Measurements from ENCODE around the gene SIK1.
"Not testable (repeated sequence)": the region's sequence is repeated elsewhere in the genome, so short reads cannot be mapped to it uniquely, and the experiment has no call there.

Gene SIK1

GRCh38 chr21:43439316-43440075 is 12.6 kb upstream of the SIK1 start:
- DNase-seq = not testable (repeated sequence)

- DNase-seq = not testable (repeated sequence)
These were observed 9.3 kb upstream of the SIK1 start for GRCh38 chr21:43436272-43436671.

- DNase-seq = not testable (repeated sequence)
These were observed 6.6 kb upstream of the SIK1 start for GRCh38 chr21:43433340-43434136.

GRCh38 chr21:43430830-43431416 is 4.0 kb upstream of the SIK1 start:
- not testable (repeated sequence) for DNase-seq

GRCh38 chr21:43428964-43429363 is 2.0 kb upstream of the SIK1 start:
- not testable (repeated sequence) for DNase-seq

- not testable (repeated sequence) for DNase-seq
These were observed 270 bp upstream of the SIK1 start for GRCh38 chr21:43427242-43427559.

- not testable (repeated sequence) for DNase-seq
These were observed 927 bp downstream of the SIK1 start for GRCh38 chr21:43426004-43426403.

GRCh38 chr21:43419475-43419874 is 7.5 kb downstream of the SIK1 start:
- not testable (repeated sequence) for DNase-seq

GRCh38 chr21:43414576-43414975 is 12.4 kb downstream of the SIK1 start:
- not testable (repeated sequence) for DNase-seq

- DNase-seq = not testable (repeated sequence)
These were observed 14.7 kb downstream of the SIK1 start for GRCh38 chr21:43412020-43412788.

- not testable (repeated sequence) for DNase-seq
These were observed 16.4 kb downstream of the SIK1 start for GRCh38 chr21:43410456-43411068.

- DNase-seq = not testable (repeated sequence)
These were observed 19.8 kb downstream of the SIK1 start for GRCh38 chr21:43407139-43407538.

- DNase-seq = not testable (repeated sequence)
These were observed 22.5 kb downstream of the SIK1 start for GRCh38 chr21:43404450-43404849.

GRCh38 chr21:43403651-43404430 is 23.1 kb downstream of the SIK1 start:
- not testable (repeated sequence) for DNase-seq

- not testable (repeated sequence) for DNase-seq
These were observed 25.8 kb downstream of the SIK1 start for GRCh38 chr21:43401125-43401524.

GRCh38 chr21:43399595-43400015 is 27.3 kb downstream of the SIK1 start:
- not testable (repeated sequence) for DNase-seq

GRCh38 chr21:43399136-43399535 is 27.8 kb downstream of the SIK1 start:
- not testable (repeated sequence) for DNase-seq

GRCh38 chr21:43398533-43398932 is 28.4 kb downstream of the SIK1 start:
- DNase-seq = not testable (repeated sequence)

- DNase-seq = not testable (repeated sequence)
These were observed 28.9 kb downstream of the SIK1 start for GRCh38 chr21:43398000-43398399.

GRCh38 chr21:43397439-43397808 is 29.5 kb downstream of the SIK1 start:
- not testable (repeated sequence) for DNase-seq

GRCh38 chr21:43396788-43397438 is 30.0 kb downstream of the SIK1 start:
- not testable (repeated sequence) for DNase-seq

All from activated naive CD4-positive, alpha-beta T cell treated with Interleukin-2 at 50 U/mL for 16 hours (primary cell).